ENCODE results near the gene TLX2.

DNA sequence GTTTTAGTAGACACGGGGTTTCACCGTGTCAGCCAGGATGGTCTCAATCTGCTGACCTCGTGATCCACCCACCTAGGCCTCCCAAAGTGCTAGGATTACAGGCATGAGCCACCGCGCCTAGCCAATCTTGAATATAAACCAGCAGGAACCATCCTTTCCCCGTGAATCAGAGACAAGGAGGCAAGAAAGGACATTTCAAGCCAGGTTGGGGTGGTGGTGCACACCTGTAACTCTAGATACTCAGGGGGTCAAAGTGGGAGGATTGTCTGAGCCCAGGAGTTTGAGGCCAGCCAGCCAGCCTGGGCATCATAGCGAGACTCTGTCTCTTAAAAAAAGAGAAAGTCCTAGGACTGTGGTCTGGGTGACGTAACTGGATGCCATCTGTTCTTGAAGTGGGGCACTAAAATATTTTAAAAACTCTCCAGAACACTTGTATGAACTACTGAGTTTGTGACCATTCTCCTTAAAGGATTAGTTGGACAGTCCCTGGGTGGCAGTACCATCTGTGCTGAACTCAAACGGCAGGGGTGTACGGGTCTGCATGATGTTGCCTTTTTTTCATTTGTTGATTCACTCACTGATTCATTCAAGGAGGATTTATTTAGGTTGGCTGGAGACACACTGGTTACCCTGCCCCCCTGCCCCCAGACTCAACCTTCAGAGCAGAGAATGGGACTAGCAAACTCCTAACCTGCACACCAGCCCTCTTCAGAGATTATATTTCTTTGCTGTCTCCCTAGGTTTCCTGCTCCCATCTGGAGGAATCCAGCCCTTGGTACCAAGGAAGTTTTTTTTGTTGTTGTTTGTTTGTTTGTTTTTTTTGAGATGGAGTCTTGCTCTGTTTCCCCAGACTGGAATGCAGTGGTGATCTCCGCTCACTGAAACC lies 2.9 kb upstream of the TLX2 start:
- no peak for TF ChIP-seq CTCF (conservative IDR thresholded peaks at IDR 0.05; ENCODE audit: low read depth, low read length)
- TF ChIP-seq EZH2 (IDR thresholded peaks at IDR 0.05; ENCODE audit: borderline replicate concordance, low read depth, low read length, poor library complexity, severe bottlenecking): no peak
